Measurements from ENCODE around the gene ANXA2R. TPM values are rescaled to one million over a fixed set of nuclear protein-coding genes. Genes with fewer than 3 reads are reported as not detected.
A peak's percentile ranks its signal among the peaks of the same experiment; 100 is the strongest.

ANXA2R gene
- total RNA-seq, 2 experiments from 2014 or later, result 29.5 to 32.0 TPM

DNA sequence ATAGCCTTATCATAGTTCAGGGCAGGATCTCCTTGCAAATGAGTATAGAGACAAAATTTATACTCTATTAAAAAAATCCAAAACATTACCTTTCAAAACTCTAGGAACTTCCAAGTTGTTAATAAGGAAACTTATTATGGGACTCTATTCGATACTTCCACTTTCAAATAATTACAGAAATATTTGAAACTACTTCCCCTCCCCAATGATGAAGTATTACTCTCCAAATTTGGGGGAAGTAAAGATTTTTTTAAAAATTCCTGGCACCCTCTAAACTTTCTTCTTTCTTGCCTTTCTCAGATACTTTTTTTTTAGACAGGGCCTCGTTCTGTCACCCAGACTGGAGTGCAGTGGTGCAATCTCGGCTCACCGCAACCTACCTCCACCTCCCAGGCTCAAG lies 35.1 kb downstream of the ANXA2R start:
- POLR2A ChIA-PET, result no interaction called here
- H3K4me3 Mint-ChIP-seq, result no peak overlapping the region
- no peaks in the 10 kb centered on the region for H3K9me3 Mint-ChIP-seq
- no peak overlapping the region for H3K27ac Mint-ChIP-seq
- CTCF ChIA-PET, result interaction anchor here (0.7 to 5.3 kb wide), 3 partner anchors 12 to 101 kb away, joined by 3 to 36 read pairs (median 4); no protein-coding TSS in a partner anchor
- no peak for DNase-seq
- H3K36me3 Mint-ChIP-seq (ENCODE audit: low read depth), result peaks cover 5% of the 10 kb centered on the region
- H3K27me3 Mint-ChIP-seq, result peaks cover 4% of the 10 kb centered on the region
- H3K4me1 Mint-ChIP-seq, result peaks cover 36% of the 10 kb centered on the region

DNA sequence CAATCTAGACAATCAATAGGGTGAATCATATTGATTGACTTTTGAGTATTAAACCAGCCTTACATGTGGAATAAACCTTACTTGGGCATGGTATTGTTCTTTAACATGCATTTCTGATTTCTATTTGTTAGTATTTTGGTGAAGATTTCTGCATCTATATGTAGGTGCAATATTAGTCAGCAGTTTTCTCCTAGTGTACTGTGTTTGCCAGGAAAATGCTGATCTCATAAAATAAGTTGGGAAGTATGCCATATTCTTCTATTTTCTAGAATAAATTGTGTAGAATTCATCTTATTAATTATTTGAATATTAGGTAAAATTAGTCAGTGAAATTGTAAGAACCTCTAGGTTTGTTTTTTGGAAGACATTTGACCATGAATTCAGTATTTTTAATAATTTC lies 38.4 kb downstream of the ANXA2R start:
- ChIA-PET CTCF (interaction anchor here (1.0 kb wide), 1 partner anchor 14 kb away, joined by 6 read pairs; no protein-coding TSS in a partner anchor), POLR2A (no interaction called here)
- Mint-ChIP-seq H3K27ac (no peak overlapping the region), H3K36me3 (ENCODE audit: low read depth) (peaks cover 6% of the 10 kb centered on the region), H3K4me3 (no peak overlapping the region), H3K27me3 (peaks cover 8% of the 10 kb centered on the region), H3K9me3 (no peaks in the 10 kb centered on the region), H3K4me1 (peaks cover 27% of the 10 kb centered on the region)
- no peak for DNase-seq

DNA sequence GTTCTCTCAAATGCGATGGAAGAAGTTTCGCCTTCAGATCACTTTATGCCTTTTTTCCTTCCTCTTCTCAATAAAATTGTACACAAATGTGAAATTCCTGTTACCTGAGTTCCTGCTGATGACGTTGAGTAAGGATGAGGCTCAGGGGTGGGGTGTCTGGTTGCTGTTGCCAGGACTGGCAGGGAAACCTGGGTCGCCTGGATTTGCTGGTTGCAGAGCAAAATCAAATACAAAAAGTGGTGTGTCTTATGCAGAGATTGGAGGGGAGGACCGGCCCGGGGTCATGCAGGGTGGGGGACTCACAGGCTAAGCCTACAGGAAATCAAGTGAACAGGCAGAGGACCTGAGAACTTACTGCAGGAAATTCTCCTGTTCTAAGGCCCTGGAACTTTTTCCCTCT lies 39.2 kb downstream of the ANXA2R start:
- POLR2A ChIA-PET, result interaction anchor here (0.6 kb wide), 1 partner anchor 9 kb away, joined by 4 read pairs; no protein-coding TSS in a partner anchor
- no peak for DNase-seq
- Mint-ChIP-seq H3K4me1 (peaks cover 26% of the 10 kb centered on the region), H3K9me3 (no peaks in the 10 kb centered on the region), H3K27ac (no peak overlapping the region), H3K27me3 (peaks cover 8% of the 10 kb centered on the region), H3K36me3 (ENCODE audit: low read depth) (peaks cover 3% of the 10 kb centered on the region), H3K4me3 (no peak overlapping the region)
- CTCF ChIA-PET, result no interaction called here

DNA sequence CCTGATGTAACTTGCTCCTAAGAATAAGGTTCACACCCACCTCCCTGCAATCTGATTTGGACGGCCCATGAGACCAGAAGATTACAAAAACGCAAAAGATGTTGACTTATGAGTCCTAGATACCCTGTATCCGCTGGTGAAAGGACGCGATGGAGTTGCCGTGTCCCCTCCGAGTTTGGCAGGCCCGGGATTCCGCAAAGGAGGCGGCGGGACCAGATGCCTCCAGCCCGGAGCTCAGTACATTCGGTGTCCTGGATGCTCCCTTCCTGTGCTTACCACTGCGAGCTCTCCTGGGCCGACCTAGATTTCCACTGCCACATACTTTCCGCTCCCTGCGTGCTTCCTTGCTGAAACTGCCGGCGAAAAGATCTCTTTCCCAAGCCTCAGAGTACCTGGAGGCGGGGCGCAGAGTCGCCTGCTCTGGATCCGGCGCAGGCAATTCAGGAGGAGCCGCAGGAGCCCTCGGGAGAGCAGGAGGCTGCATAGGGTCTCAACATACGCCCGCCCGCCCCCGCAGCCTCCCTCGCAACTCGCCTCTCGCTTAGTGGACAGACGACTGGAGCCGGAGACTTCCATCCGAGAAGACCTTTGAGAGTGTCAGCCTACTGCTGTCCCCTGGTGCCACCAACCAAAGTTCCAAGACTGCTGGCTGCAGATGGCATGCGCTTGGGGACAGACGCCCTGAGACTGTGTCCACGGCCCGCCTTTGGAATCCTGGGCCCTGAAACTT lies 39.8 kb downstream of the ANXA2R start:
- Mint-ChIP-seq H3K4me3 (no peak overlapping the region), H3K4me1 (peaks cover 29% of the 10 kb centered on the region), H3K27ac (no peak overlapping the region), H3K27me3 (peaks cover 8% of the 10 kb centered on the region), H3K36me3 (ENCODE audit: low read depth) (peaks cover 3% of the 10 kb centered on the region), H3K9me3 (no peaks in the 10 kb centered on the region)
- POLR2A ChIA-PET, result no interaction called here
- DNase-seq, result no peak
- CTCF ChIA-PET, result no interaction called here

DNA sequence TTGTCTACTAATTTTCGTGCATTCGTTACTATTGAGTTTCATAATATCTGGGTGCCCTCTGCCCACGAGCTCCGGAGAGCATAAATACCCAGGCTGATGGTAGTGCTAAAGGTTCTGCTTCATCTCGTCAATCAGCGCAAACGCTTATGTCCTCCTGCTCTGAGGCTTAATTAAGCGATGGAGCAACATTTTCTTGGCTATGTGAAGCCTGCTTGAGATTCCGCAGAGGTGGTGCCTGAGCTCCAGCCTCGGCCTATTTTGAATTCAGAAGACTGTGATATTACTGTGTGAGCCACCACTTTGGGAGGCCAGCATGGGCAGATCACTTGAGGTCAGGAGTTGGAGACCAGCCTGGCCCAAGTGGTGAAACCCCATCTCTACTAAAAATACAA lies 44.8 kb downstream of the ANXA2R start:
- H3K4me1 Mint-ChIP-seq, result peaks cover 28% of the 10 kb centered on the region
- peak overlapping the region; percentile 100 for H3K27ac Mint-ChIP-seq
- POLR2A ChIA-PET, result interaction anchor here (0.6 to 2.9 kb wide), 4 partner anchors 11 to 43 kb away, joined by 3 to 33 read pairs (median 6); partner anchors contain the start of gene ANXA2R
- no peaks in the 10 kb centered on the region for H3K9me3 Mint-ChIP-seq
- peaks cover 8% of the 10 kb centered on the region for H3K36me3 Mint-ChIP-seq (ENCODE audit: low read depth)
- CTCF ChIA-PET, result interaction anchor here (0.8 to 4.3 kb wide), 10 partner anchors 12 to 320 kb away, joined by 3 to 32 read pairs (median 4); no protein-coding TSS in a partner anchor
- DNase-seq, result no peak
- H3K27me3 Mint-ChIP-seq, result peaks cover 6% of the 10 kb centered on the region
- H3K4me3 Mint-ChIP-seq, result peak overlapping the region; percentile 99

DNA sequence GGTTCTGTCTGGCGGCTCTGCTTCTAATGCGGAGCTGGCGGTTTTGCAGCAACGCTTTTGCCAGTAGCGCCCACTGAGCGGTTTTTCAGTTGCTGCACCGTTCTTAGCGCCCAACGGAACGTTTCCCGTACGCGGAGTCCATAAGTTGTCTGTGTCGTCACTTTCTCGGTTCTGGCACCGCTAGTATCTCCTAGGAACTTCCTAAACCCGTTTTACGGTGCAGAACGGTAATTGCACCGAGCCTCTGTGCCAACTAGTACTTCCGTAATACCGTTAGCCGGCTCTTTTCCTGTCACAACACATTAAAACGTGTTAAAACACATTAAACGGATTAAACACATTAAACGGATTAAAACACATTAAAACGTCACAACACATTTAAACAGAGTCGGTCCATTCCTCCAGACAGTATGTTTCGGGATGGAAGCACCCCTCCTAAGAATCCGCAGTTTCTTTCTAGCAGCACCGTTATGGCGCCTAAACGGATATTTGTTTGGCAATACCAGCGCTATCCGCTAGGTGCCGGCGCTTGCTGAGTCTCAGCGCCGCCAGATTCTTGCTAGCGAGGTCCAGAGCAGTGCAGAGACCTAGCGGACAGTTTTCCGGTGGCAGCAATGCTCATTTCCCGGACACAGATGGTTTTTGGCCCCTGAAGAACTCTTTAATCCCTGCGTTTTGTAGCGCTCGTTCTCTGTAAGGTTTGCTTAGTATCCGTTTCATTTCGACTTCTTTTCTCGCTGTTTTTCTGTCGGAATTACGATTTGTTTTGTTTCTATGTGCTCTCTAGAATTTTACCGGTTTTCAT lies 45.4 kb downstream of the ANXA2R start:
- peak overlapping the region; percentile 100 for H3K27ac Mint-ChIP-seq
- H3K36me3 Mint-ChIP-seq (ENCODE audit: low read depth), result peaks cover 11% of the 10 kb centered on the region
- peaks cover 1% of the 10 kb centered on the region for H3K27me3 Mint-ChIP-seq
- H3K4me1 Mint-ChIP-seq, result peaks cover 28% of the 10 kb centered on the region
- peak; percentile 91 for DNase-seq
- CTCF ChIA-PET, result interaction anchor here (0.8 to 4.3 kb wide), 22 partner anchors 9 to 321 kb away, joined by 3 to 36 read pairs (median 4); no protein-coding TSS in a partner anchor
- POLR2A ChIA-PET, result interaction anchor here (0.6 to 3.5 kb wide), 11 partner anchors 12 to 487 kb away, joined by 3 to 50 read pairs (median 6); partner anchors contain the start of gene ANXA2R
- H3K9me3 Mint-ChIP-seq, result no peaks in the 10 kb centered on the region
- H3K4me3 Mint-ChIP-seq, result peak overlapping the region; percentile 99

DNA sequence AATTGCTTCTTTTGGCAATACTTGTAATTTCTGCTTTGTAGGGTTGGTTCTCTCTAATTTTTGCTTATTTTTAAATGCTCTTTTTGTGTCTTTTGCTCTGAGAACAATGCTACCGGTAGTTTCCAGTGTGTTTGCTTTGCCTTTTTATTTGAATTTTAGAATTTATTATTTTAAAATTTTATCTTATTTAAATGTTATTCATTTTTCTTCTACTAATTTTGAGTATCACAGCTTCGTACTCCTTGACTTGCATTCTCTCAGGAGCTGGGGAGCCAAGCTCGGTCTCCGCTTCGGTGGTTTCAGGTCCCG lies 45.9 kb downstream of the ANXA2R start:
- Mint-ChIP-seq H3K4me3 (peak overlapping the region; percentile 99), H3K4me1 (peaks cover 32% of the 10 kb centered on the region), H3K36me3 (ENCODE audit: low read depth) (peaks cover 15% of the 10 kb centered on the region), H3K27ac (peak overlapping the region; percentile 100), H3K9me3 (no peaks in the 10 kb centered on the region), H3K27me3 (no peaks in the 10 kb centered on the region)
- ChIA-PET POLR2A (interaction anchor here (0.7 to 3.5 kb wide), 9 partner anchors 13 to 488 kb away, joined by 3 to 50 read pairs (median 12); partner anchors contain the start of gene ANXA2R), CTCF (interaction anchor here (0.8 to 4.3 kb wide), 18 partner anchors 9 to 321 kb away, joined by 3 to 36 read pairs (median 4); no protein-coding TSS in a partner anchor)
- no peak for DNase-seq

DNA sequence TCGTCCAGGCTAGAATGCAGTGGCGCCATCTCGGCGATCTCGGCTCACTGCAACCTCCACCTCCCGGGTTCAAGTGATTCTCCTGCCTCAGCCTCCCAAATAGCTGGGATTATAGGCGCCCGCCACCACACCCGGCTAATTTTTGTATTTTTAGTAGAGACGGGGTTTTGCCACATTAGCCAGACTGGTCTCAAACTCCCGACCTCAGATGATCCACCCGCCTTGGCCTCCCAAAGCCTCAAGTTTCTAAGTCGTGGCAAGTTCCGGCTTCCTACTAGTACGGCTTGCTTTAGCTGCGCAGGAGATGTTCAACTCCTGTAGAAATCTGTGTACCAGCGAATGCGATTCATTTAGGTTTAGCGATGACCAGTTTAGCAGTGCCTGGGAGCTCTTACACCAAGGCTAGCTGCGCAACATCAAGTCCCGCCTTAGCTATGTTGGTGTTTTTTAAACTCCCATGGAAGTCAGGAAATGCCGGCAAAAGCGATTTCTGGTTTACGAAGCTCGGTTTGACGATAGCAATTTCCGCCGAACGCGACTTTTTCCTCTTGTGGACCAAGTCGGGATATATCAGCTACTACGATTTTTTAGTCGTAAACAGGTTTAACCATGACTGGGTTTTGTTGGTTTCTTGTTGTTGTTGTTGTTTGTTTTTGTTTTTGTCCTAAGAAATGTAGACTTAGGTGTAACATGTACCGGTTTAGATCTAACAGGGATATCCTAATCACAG lies 46.4 kb downstream of the ANXA2R start:
- Mint-ChIP-seq H3K4me1 (peaks cover 37% of the 10 kb centered on the region), H3K9me3 (peaks cover 3% of the 10 kb centered on the region), H3K36me3 (ENCODE audit: low read depth) (peaks cover 20% of the 10 kb centered on the region), H3K27ac (peak overlapping the region; percentile 100), H3K27me3 (no peaks in the 10 kb centered on the region), H3K4me3 (peak overlapping the region; percentile 99)
- peak; percentile 79 for DNase-seq
- ChIA-PET POLR2A (interaction anchor here (0.6 to 3.5 kb wide), 10 partner anchors 14 to 127 kb away, joined by 3 to 50 read pairs (median 8); partner anchors contain the start of genes ANXA2R and ZNF131), CTCF (interaction anchor here (0.7 to 4.3 kb wide), 20 partner anchors 9 to 128 kb away, joined by 3 to 36 read pairs (median 4); no protein-coding TSS in a partner anchor)

DNA sequence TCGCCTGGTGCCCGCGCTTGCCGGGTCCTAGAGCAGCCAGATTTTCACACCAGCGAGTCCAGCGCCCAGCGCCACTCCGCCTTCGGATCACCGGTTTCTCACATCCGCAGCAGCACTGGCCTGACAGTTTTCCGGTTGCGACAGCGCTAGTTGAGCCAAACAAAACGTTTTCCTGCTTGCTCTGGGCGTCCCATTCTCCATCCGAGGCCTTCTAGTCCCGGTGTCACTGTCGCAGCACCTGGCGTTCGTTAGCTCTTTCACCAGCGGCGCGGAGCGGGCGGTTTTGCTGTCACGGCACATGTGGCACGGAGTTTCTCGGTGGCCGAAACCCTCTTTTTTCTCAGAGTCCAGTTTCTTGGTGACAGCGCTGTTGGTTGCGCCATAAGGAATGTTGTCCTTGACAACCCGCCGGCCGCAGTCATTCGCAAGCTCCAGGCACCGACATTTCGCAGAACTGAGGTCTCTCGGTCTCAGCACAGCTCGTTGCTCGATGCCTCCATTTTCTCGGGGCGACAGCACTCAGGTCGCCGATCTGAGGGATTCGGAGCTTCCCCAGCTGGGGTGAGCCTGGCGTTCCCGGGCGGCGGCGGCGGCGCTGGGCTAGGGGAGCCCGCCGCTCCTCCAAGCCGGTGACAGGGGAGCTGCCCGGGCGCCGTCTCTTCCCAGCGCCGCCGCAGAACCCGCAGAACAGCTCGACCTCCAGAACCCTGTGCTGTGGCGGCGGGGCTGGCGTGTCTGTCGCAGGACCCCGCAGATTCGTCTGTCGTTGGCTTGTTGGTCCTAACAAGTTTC lies 47.8 kb downstream of the ANXA2R start:
- Mint-ChIP-seq H3K4me3 (peak overlapping the region; percentile 99), H3K27ac (peak overlapping the region; percentile 100), H3K27me3 (no peaks in the 10 kb centered on the region), H3K9me3 (peaks cover 8% of the 10 kb centered on the region), H3K36me3 (ENCODE audit: low read depth) (peaks cover 29% of the 10 kb centered on the region), H3K4me1 (peaks cover 48% of the 10 kb centered on the region)
- peak; percentile 85 for DNase-seq
- POLR2A ChIA-PET, result interaction anchor here (0.6 to 3.5 kb wide), 10 partner anchors 9 to 491 kb away, joined by 4 to 50 read pairs (median 6); partner anchors contain the start of genes TMEM267 and ZNF131
- CTCF ChIA-PET, result interaction anchor here (0.8 to 4.3 kb wide), 10 partner anchors 15 to 1089 kb away, joined by 3 to 36 read pairs (median 8); partner anchors contain the start of gene RIMOC1

DNA sequence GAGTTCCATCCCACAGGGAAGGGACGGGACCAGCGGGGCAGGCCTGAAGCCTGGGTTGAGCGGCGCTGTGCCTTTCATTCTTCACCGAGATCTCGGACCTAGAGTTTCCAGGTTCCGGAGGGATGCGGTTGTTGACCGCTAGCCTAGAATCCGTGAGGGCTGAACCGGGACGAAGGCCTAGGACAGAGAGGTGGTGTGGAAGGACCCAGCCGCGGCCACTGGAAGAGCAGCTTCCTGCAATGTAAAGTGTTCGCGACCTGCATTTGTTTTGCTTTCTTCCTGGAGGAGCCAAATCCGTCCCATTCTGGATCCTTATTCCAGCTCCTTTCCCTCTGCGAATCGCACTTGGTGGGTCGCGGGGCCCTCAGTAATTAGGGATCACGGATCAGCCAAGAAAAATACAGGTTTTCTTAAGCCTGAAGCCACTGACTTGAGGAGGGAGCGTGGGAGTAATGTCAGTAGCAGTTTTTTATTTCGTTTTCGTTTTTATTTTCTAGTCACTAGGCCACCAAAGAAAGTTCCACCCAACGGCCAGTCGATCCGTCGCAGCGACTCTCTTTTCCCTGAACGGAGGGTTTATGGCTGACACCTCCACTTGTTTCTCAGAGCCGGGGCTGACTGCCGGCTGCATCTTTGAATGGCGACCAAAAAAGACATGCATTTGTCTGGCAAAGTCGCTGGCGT lies 48.6 kb downstream of the ANXA2R start:
- CTCF ChIA-PET, result interaction anchor here (1.2 to 4.3 kb wide), 7 partner anchors 16 to 398 kb away, joined by 4 to 36 read pairs (median 13); no protein-coding TSS in a partner anchor
- no peak for DNase-seq
- Mint-ChIP-seq H3K9me3 (peaks cover 11% of the 10 kb centered on the region), H3K4me1 (peaks cover 49% of the 10 kb centered on the region), H3K4me3 (peak overlapping the region; percentile 99), H3K36me3 (ENCODE audit: low read depth) (peaks cover 35% of the 10 kb centered on the region), H3K27ac (peak overlapping the region; percentile 100), H3K27me3 (no peaks in the 10 kb centered on the region)
- POLR2A ChIA-PET, result interaction anchor here (0.6 to 3.5 kb wide), 11 partner anchors 9 to 129 kb away, joined by 3 to 50 read pairs (median 6); partner anchors contain the start of gene ZNF131

DNA sequence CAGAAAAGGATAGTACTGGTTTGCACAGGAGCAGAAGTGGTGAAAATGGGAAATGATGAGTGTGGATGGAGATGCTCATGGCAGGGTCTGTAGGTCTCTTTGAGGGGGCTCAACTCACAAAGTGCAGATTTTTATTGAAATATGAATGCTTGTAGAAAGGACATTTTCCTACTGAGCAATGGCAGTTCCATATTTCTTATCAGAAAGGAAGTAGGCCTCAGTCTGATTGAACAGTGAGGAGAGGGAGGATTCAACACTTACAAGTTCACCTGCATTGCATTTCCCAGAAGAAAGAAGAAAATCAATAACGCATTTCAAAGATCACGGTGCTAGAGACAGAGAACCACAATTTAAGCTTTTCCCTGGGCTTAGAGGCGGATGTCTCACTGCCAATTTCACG lies 49.2 kb downstream of the ANXA2R start:
- Mint-ChIP-seq H3K36me3 (ENCODE audit: low read depth) (peaks cover 41% of the 10 kb centered on the region), H3K9me3 (peaks cover 11% of the 10 kb centered on the region), H3K27me3 (no peaks in the 10 kb centered on the region), H3K4me3 (peak overlapping the region; percentile 99), H3K4me1 (peaks cover 50% of the 10 kb centered on the region), H3K27ac (peak overlapping the region; percentile 100)
- ChIA-PET POLR2A (interaction anchor here (0.5 to 2.5 kb wide), 4 partner anchors 19 to 50 kb away, joined by 3 to 7 read pairs (median 4); no protein-coding TSS in a partner anchor), CTCF (interaction anchor here (1.2 to 3.9 kb wide), 4 partner anchors 17 to 82 kb away, joined by 4 to 36 read pairs (median 9); no protein-coding TSS in a partner anchor)
- DNase-seq, result no peak
